ENCODE data around the gene PCDHB10. TPM values are rescaled to one million over a fixed set of nuclear protein-coding genes. Genes with fewer than 3 reads are reported as not detected.
A peak's percentile ranks its signal among the peaks of the same experiment; 100 is the strongest.
"Not testable (repeated sequence)": the region's sequence is repeated elsewhere in the genome, so short reads cannot be mapped to it uniquely, and the experiment has no call there.

PCDHB10 gene
- 1 to 10 TPM; 5.9 to 9.3 TPM for total RNA-seq
- polyA plus RNA-seq (ENCODE audit: insufficient read length in 2 of 2), result 10 to 100 TPM; 11.6 to 15.8 TPM
- long read RNA-seq, donor 1, transcript PCDHB10-201 (1 exons, 3,290 nt), result major isoform, 9 of 9 reads
- long read RNA-seq, donor 1, partial matches to known transcripts, result 0 of 9 reads
- long read RNA-seq, donor 1, other reads (novel, unspliced or antisense), result 0 of 9 reads
- long read RNA-seq, donor 2, partial matches to known transcripts, result 0 of 2 reads
- long read RNA-seq, donor 2, other reads (novel, unspliced or antisense), result 0 of 2 reads
- long read RNA-seq, donor 3, transcript PCDHB10-201 (1 exons, 3,290 nt), result major isoform, 8 of 8 reads
- long read RNA-seq, donor 3, partial matches to known transcripts, result 0 of 8 reads
- long read RNA-seq, donor 3, other reads (novel, unspliced or antisense), result 0 of 8 reads
- long read RNA-seq, donor 4, transcript PCDHB10-201 (1 exons, 3,290 nt), result major isoform, 5 of 5 reads
- long read RNA-seq, donor 4, partial matches to known transcripts, result 0 of 5 reads
- long read RNA-seq, donor 4, other reads (novel, unspliced or antisense), result 0 of 5 reads

GRCh38 chr5:141192110-141192725, at the start of gene PCDHB10:
Gene PCDHB10 (plus strand): TSS chr5:141192353. CDS start chr5:141192553, 200 bp downstream.
- Histone ChIP-seq H3K4me1 (ENCODE audit: control insufficient read depth, insufficient read depth, low read length) (no peaks in the 10 kb centered on the region), H3K27ac (ENCODE audit: low read depth, low read length) (no peak within 1 kb of the TSS), H3K36me3 (ENCODE audit: control insufficient read depth, insufficient read depth, low read length) (no peaks in the 10 kb centered on the region), H3K9me3 (ENCODE audit: control insufficient read depth, insufficient read depth, low read length) (peaks cover 9% of the 10 kb centered on the region), H3K27me3 (ENCODE audit: control insufficient read depth, insufficient read depth, low read length) (no peaks in the 10 kb centered on the region), H3K4me3 (ENCODE audit: low read depth, low read length) (peak within 1 kb of the TSS; percentile 12)
- DNase-seq (ENCODE audit: low read depth in 4 of 6, low spot score in 6 of 6), result peak in 2 of 6 donors; percentile 63 to 72
- under 1% methylated on average over 8 of the region's 10 CpGs for WGBS (ENCODE audit: insufficient coverage)

GRCh38 chr5:141149812-141150211, 42.3 kb upstream of the PCDHB10 start, which contains the start of gene PCDHB6:
Gene PCDHB6 (plus strand): TSS chr5:141150057. CDS start chr5:141150258, 201 bp downstream.
- DNase-seq (ENCODE audit: low read depth in 4 of 6, low spot score in 6 of 6), result peak in 3 of 6 donors; percentile 1 to 49 (median 44)
- WGBS (ENCODE audit: insufficient coverage), result 3% methylated on average over 10 of the region's 18 CpGs
- H3K4me1 ChIP-seq (ENCODE audit: control insufficient read depth, insufficient read depth, low read length), result no peaks in the 10 kb centered on the region
- H3K27ac ChIP-seq (ENCODE audit: low read depth, low read length), result no peak within 1 kb of the TSS
- H3K27me3 ChIP-seq (ENCODE audit: control insufficient read depth, insufficient read depth, low read length), result no peaks in the 10 kb centered on the region
- no peaks in the 10 kb centered on the region for H3K36me3 ChIP-seq (ENCODE audit: control insufficient read depth, insufficient read depth, low read length)
- peaks cover 9% of the 10 kb centered on the region for H3K9me3 ChIP-seq (ENCODE audit: control insufficient read depth, insufficient read depth, low read length)
- no peak within 1 kb of the TSS for H3K4me3 ChIP-seq (ENCODE audit: low read depth, low read length)

GRCh38 chr5:141150224-141150992, 41.7 kb upstream of the PCDHB10 start:
- no peaks in the 10 kb centered on the region for H3K36me3 ChIP-seq (ENCODE audit: control insufficient read depth, insufficient read depth, low read length)
- H3K27me3 ChIP-seq (ENCODE audit: control insufficient read depth, insufficient read depth, low read length), result no peaks in the 10 kb centered on the region
- no peak for DNase-seq (ENCODE audit: low read depth in 4 of 6, low spot score in 6 of 6)
- H3K9me3 ChIP-seq (ENCODE audit: control insufficient read depth, insufficient read depth, low read length), result peaks cover 9% of the 10 kb centered on the region
- H3K27ac ChIP-seq (ENCODE audit: low read depth, low read length), result no peak overlapping the region
- H3K4me1 ChIP-seq (ENCODE audit: control insufficient read depth, insufficient read depth, low read length), result no peaks in the 10 kb centered on the region
- 33% methylated on average over 32 of the region's 33 CpGs for WGBS (ENCODE audit: insufficient coverage)
- H3K4me3 ChIP-seq (ENCODE audit: low read depth, low read length), result no peak overlapping the region

- H3K36me3 ChIP-seq (ENCODE audit: control insufficient read depth, insufficient read depth, low read length), result no peaks in the 10 kb centered on the region
- H3K27ac ChIP-seq (ENCODE audit: low read depth, low read length), result no peak overlapping the region
- peaks cover 11% of the 10 kb centered on the region for H3K9me3 ChIP-seq (ENCODE audit: control insufficient read depth, insufficient read depth, low read length)
- H3K4me3 ChIP-seq (ENCODE audit: low read depth, low read length), result no peak overlapping the region
- no peaks in the 10 kb centered on the region for H3K4me1 ChIP-seq (ENCODE audit: control insufficient read depth, insufficient read depth, low read length)
- 29% methylated on average over 11 of the region's 13 CpGs for WGBS (ENCODE audit: insufficient coverage)
- no peaks in the 10 kb centered on the region for H3K27me3 ChIP-seq (ENCODE audit: control insufficient read depth, insufficient read depth, low read length)
- DNase-seq (ENCODE audit: low read depth in 4 of 6, low spot score in 6 of 6), result no peak
Measured at GRCh38 chr5:141150993-141151325, 41.2 kb upstream of the PCDHB10 start.

GRCh38 chr5:141151632-141152031, 40.5 kb upstream of the PCDHB10 start:
- DNase-seq (ENCODE audit: low read depth in 4 of 6, low spot score in 6 of 6); H3K27me3 ChIP-seq (ENCODE audit: control insufficient read depth, insufficient read depth, low read length): not testable (repeated sequence)
- 25% methylated on average over 28 of the region's 41 CpGs for WGBS (ENCODE audit: insufficient coverage)

GRCh38 chr5:141152096-141152495, 40.1 kb upstream of the PCDHB10 start:
- WGBS (ENCODE audit: insufficient coverage), result 19% methylated on average over 20 of the region's 36 CpGs
- not testable (repeated sequence) for DNase-seq (ENCODE audit: low read depth in 4 of 6, low spot score in 6 of 6); H3K27me3 ChIP-seq (ENCODE audit: control insufficient read depth, insufficient read depth, low read length); H3K27ac ChIP-seq (ENCODE audit: low read depth, low read length); H3K4me1 ChIP-seq (ENCODE audit: control insufficient read depth, insufficient read depth, low read length); H3K4me3 ChIP-seq (ENCODE audit: low read depth, low read length); H3K36me3 ChIP-seq (ENCODE audit: control insufficient read depth, insufficient read depth, low read length)
- H3K9me3 ChIP-seq (ENCODE audit: control insufficient read depth, insufficient read depth, low read length), result peaks cover 11% of the 10 kb centered on the region

More at GRCh38 chr5:141151632-141152031, 40.5 kb upstream of the PCDHB10 start:
- not testable (repeated sequence) for H3K4me1 ChIP-seq (ENCODE audit: control insufficient read depth, insufficient read depth, low read length); H3K27ac ChIP-seq (ENCODE audit: low read depth, low read length); H3K4me3 ChIP-seq (ENCODE audit: low read depth, low read length); H3K36me3 ChIP-seq (ENCODE audit: control insufficient read depth, insufficient read depth, low read length)
- peaks cover 11% of the 10 kb centered on the region for H3K9me3 ChIP-seq (ENCODE audit: control insufficient read depth, insufficient read depth, low read length)

- WGBS (ENCODE audit: insufficient coverage), result 23% methylated on average over 13 of the region's 21 CpGs
- Histone ChIP-seq H3K9me3 (ENCODE audit: control insufficient read depth, insufficient read depth, low read length) (peaks cover 6% of the 10 kb centered on the region), H3K36me3 (ENCODE audit: control insufficient read depth, insufficient read depth, low read length) (no peaks in the 10 kb centered on the region), H3K27ac (ENCODE audit: low read depth, low read length) (no peak overlapping the region), H3K27me3 (ENCODE audit: control insufficient read depth, insufficient read depth, low read length) (no peaks in the 10 kb centered on the region), H3K4me3 (ENCODE audit: low read depth, low read length) (no peak overlapping the region), H3K4me1 (ENCODE audit: control insufficient read depth, insufficient read depth, low read length) (no peaks in the 10 kb centered on the region)
- DNase-seq (ENCODE audit: low read depth in 4 of 6, low spot score in 6 of 6), result no peak
Measured at GRCh38 chr5:141155540-141156374, 36.4 kb upstream of the PCDHB10 start.

- not testable (repeated sequence) for H3K9me3 ChIP-seq (ENCODE audit: control insufficient read depth, insufficient read depth, low read length); H3K27me3 ChIP-seq (ENCODE audit: control insufficient read depth, insufficient read depth, low read length); H3K4me1 ChIP-seq (ENCODE audit: control insufficient read depth, insufficient read depth, low read length); H3K4me3 ChIP-seq (ENCODE audit: low read depth, low read length); H3K36me3 ChIP-seq (ENCODE audit: control insufficient read depth, insufficient read depth, low read length); H3K27ac ChIP-seq (ENCODE audit: low read depth, low read length); DNase-seq (ENCODE audit: low read depth in 4 of 6, low spot score in 6 of 6)
- 34% methylated on average over 25 of the region's 38 CpGs for WGBS (ENCODE audit: insufficient coverage)
Measured at GRCh38 chr5:141157356-141157755, 34.8 kb upstream of the PCDHB10 start.

- not testable (repeated sequence) for DNase-seq (ENCODE audit: low read depth in 4 of 6, low spot score in 6 of 6); H3K27ac ChIP-seq (ENCODE audit: low read depth, low read length); H3K4me3 ChIP-seq (ENCODE audit: low read depth, low read length); H3K9me3 ChIP-seq (ENCODE audit: control insufficient read depth, insufficient read depth, low read length); H3K27me3 ChIP-seq (ENCODE audit: control insufficient read depth, insufficient read depth, low read length); H3K36me3 ChIP-seq (ENCODE audit: control insufficient read depth, insufficient read depth, low read length); H3K4me1 ChIP-seq (ENCODE audit: control insufficient read depth, insufficient read depth, low read length)
- WGBS (ENCODE audit: insufficient coverage), result 22% methylated on average over 17 of the region's 28 CpGs
Measured at GRCh38 chr5:141157901-141158300, 34.3 kb upstream of the PCDHB10 start.
